HG03139 (cell line): ENCODE results near the gene TCF15.

ENCODE experiments used
- ATAC-seq: cut with Tn5 transposase; IDR thresholded peaks from one replicate; pipeline ENCODE4 v1.9.1; 2021; ENCODE audit not compliant: unreplicated experiment

Gene TCF15

GRCh38 chr20:615514-615913 lies 5.4 kb upstream of the TCF15 start:
- no peak for ATAC-seq

DNA sequence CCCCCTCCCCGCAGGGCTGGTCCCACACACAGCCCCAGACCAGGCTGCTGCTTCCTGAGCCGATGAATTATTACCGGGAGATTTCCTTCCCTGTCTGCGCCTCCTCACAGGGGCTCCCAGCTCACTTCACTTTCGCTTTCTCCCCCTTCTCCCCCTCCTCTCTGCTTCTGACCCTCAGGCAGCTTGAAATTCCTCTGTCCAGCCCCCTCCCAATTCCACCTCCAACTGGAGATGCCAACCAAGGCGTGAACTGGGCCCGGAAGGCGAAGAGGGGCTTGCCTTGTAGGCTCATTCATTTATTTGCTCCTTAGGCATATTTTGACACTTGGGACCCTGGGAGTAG lies 1.7 kb upstream of the TCF15 start:
- ATAC-seq, result no peak

DNA sequence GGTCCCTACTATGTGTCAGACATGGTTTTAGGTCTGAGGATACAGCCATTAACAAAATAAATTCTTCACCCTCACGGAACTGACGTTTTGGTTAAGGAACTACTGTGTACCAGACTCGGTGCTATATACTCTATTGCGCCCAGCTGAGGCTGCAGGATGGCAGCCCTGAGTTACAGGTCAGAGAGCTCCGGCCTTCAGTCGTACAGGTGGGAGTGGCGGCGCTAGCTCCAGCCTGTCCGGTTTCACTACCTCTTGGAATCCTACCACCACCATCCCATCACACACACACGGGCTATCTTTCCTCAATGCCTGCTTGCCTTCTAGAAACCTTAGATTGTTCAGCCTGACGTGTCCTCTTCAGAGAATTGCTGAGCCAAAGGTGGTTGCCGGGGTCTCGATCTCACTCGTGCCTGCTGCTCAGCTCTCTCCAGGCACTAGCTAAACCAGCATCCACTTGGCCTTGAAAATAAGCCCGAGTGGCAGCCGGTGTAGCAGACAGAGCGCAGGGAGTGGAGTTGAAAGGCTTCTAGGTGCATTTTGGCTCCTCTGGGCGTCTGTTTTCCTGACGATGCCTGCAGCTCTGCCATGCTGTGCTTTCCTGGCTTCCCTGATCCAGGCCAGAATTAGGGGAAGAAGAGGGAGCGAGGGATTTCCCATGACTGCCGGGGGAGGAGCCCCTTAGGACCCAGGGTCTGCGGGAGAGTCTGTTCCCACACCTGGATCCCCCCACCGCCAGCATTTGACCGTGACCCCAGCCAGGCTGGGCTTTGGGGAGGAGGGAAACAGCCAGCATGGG lies 1.1 kb upstream of the TCF15 start:
- no peak for ATAC-seq

- no peak for ATAC-seq
These were observed 641 bp downstream of the TCF15 start for GRCh38 chr20:609371-609964.

GRCh38 chr20:608970-609369 lies 1.1 kb downstream of the TCF15 start:
- ATAC-seq, result no peak

DNA sequence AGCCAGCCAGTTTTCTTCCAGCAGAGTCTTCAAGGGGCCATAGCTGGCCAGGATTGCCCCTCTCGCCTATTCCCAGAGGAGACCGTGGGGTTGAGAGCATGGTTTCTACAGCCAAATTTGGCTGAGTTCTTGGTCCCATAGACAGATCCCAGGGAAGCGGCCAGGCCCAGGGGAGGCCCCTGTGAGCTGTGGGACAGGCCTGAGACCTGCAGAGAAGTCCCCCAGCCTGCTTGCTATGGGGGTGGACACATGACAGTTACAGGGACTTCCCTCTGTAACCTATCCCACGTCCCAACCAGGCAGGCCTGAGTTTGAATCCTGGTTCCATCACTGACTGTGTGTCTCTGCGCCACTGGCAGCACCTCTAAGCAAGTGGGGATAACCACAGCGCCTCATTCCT lies 2.6 kb downstream of the TCF15 start:
- no peak for ATAC-seq

GRCh38 chr20:605237-605636 lies 4.9 kb downstream of the TCF15 start:
- no peak for ATAC-seq

DNA sequence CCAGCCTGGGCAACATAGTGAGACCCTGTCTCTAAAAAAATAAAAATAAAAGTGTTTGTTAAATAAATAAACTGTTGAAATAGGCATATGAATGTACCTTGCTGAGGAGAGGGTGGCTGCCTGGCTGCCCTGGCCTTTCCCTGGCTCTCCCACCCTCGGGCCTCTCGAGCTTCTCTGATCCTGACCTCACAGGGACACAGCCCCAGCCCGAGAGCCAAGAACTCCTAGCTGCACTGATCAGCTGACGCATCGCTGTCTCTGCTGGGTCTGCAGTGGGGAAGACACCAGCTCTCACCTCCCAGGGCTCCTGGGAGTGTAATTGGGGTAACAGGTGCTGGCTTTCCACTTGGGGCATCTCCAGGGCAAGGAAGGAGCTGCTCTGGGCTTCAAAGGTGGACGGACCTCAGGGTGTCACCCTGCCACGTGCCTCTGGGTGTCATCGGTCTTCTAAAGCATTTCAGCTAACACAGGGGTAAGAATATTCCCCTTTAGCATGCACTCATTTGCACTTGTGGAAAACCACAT lies 6.9 kb downstream of the TCF15 start:
- ATAC-seq, result no peak

DNA sequence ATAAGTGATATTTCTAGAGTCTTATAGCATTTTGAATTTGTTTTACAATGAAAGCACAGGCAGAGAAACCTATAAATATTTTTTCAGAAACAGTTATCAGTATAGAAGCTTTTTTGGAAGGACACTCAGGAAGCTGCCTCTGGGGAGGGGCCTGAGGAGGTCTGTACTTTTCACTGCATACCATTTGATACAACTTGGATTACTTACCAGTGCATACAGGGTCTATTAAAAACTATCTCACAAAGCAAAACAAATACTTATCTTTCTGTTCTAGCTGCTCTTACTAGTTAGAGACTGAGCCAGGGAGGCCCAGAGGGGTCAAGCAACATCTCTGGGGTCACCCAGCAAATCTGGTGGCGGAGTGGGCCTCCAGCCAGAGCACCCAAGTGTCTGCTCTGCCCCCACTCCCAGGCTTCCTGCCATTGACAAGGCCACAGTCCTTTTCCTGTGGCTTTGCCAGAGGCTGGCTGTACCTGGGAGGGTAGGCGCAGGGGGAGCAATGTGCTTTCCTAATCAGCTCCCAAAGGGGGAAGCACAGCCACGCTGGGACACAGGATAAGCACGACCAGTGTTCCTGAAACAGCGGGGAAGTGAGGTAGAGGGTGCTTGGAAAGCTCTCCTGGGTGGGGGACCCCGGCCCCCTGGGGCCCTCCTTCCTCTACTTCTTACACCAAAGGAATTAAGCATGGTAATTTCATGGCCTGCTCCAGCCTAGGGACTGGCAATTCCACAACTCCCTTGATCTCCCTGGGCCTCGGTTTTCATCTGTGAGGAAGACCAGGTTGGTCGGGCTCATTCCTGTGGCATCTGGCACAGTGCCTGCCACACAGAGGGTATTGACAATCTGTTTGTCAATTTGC lies 7.8 kb downstream of the TCF15 start:
- no peak for ATAC-seq

DNA sequence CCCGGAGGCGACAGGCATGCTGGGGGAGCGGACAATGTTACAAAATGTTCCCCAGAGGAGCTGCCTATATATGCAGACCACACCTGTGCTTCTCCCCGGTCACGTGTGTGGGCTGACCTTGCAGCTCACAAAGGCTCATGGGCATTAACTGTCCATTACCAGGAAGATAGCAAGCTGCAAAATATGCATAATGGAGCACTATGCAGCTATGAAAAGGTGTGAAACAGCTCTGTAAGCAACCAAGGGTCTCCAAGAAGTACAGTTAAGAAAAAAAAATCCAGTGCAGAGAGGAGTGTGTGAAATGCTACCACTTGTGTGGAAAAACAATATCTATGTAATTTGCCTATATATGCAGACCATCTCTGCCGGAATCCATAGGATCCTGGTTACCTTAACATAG lies 9.4 kb downstream of the TCF15 start:
- ATAC-seq, result no peak

DNA sequence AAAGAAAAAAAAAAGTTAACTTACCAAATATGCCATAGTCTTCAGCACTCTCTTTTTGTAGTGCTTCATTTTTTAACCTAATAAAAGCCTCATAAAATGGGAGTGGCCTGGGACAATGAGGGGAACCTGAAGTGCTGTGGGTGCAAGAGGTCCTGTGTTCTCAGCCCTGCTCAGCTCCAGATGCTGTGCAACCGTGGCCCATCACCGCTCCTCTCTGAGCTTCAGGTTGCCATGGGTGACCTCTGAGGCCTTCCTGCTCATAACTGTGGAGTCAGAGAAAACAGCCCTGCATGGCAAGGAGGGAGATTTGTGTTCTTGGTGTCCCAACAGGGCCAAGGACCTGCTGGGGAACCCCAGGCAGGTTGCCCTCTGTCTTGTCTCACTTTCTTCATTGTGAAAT lies 10.0 kb downstream of the TCF15 start:
- no peak for ATAC-seq

GRCh38 chr20:598133-598850 lies 11.8 kb downstream of the TCF15 start:
- no peak for ATAC-seq

GRCh38 chr20:597560-597959 lies 12.5 kb downstream of the TCF15 start:
- ATAC-seq, result no peak

DNA sequence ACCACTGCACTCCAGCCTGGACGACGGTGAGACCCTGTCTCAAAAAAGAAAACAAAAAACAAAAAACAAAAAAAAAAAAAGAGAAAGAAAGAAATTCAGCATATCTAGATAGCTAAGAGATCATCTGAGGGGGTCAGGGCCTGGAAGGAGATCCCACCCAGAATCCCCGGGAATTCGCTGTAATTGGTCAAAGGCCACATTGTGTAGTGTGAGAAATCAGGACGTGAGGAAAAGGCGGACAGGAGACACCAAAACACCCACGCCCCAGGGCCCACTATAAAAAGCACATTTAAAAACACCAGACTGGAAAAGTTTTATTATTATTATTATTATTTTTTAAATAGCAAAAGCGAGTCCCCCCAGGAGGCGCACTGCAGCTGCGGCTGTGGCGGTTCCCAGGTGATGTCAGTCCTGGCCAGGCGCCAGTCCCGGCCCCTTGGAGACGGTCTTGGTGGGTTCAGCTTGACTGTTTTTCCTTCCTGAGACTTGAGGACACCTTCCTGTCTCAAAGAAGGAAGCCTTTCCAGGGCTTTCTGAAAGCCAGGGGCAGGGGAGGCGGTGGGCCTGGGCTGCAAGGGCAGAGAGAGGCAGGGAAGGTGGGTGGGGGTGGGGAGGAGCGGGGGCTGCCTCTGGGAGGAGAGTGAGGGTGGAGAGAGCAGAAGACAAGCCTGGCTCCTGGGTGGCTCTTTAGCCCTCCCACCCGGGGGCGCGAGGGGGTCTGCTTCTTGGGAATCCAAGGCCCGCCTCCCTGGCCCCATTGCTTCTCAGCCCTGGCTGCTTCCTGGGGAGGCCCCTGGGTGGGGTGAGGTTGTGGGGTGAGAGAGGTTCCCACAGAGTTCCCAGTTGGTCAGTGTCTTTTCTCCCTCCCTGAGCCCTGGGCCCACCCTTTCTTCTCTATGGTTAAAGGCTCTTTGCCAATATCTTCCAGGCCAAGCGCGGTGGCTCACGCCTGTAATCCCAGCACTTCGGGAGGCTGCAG lies 14.5 kb downstream of the TCF15 start:
- ATAC-seq, result no peak

- no peak for ATAC-seq
These were observed 17.6 kb downstream of the TCF15 start for GRCh38 chr20:592506-592905.

DNA sequence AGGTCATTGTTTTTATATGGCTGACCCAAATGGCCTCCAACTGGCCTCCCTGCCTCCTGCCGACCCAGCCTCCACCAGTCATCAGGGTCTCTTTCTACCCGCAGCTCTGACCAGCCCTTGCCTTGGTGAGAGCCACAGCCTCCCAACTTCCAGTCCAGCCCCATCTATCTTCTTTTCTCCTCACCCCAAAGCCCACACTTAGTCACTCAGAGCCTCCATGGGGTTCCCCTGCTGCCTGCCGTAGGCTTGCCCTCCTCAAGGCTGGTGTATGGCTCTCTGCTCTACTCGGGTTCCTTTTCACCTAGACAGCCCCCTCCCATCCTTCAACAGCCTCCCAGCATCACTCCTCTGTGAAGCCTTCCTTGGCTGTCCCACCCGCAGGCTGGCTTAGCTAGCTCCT lies 18.2 kb downstream of the TCF15 start:
- ATAC-seq, result no peak

DNA sequence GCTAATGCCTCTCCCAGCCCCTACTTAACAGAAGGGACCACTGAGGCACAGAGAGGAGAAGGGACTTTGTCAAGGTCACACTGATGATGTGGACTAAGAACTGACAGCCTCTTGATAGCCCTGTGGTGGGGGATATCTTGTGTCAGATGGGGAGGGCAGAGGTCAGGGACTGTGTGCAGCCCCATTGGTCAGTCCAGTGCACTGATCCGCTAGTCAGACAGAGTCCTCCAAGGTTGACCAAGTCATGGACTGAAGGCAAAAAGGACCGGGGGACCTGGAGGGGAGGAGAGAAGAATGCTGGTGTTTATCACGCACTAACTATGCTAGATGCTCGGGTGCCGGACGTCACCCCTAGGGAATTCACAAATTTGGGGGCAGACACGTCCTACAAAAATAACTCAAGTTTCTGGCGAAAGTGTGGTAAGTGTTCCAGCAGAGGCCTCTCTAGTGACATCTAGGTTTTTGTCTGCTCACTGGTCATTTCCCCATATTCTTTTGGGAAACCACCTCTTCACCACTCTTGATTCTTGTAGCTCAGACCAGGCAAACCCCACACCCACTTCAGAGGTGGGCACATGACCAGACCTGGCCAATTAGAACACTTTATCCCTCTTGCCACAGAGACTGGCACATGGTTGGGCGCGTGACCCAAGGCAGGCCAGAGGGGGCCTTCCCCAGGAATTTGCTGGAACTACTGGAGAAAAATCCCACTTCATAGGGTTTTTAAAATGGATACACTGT lies 21.0 kb downstream of the TCF15 start:
- ATAC-seq, result no peak

- ATAC-seq, result no peak
These were observed 21.6 kb downstream of the TCF15 start for GRCh38 chr20:588476-588875.

DNA sequence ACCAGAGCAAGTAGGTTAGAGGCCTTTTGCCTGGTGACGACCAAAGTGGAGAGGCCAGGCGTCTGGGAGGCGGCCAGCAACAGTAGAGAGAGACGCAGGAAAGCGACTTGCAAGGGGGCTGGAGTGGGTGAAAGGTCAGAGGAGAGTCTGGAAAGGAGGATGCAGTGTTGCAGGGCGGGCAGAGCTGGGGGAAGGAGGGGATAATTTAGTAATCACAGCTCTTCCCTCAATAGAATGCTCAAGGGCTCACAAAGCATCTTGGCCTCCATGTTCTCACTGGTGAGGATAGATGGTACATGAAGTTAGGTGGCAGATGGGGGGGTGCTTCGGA lies 25.2 kb downstream of the TCF15 start:
- no peak for ATAC-seq
